ENCODE measurements around the gene IFNL1.
"Not testable (repeated sequence)": the region's sequence is repeated elsewhere in the genome, so short reads cannot be mapped to it uniquely, and the experiment has no call there.

Gene IFNL1

DNA sequence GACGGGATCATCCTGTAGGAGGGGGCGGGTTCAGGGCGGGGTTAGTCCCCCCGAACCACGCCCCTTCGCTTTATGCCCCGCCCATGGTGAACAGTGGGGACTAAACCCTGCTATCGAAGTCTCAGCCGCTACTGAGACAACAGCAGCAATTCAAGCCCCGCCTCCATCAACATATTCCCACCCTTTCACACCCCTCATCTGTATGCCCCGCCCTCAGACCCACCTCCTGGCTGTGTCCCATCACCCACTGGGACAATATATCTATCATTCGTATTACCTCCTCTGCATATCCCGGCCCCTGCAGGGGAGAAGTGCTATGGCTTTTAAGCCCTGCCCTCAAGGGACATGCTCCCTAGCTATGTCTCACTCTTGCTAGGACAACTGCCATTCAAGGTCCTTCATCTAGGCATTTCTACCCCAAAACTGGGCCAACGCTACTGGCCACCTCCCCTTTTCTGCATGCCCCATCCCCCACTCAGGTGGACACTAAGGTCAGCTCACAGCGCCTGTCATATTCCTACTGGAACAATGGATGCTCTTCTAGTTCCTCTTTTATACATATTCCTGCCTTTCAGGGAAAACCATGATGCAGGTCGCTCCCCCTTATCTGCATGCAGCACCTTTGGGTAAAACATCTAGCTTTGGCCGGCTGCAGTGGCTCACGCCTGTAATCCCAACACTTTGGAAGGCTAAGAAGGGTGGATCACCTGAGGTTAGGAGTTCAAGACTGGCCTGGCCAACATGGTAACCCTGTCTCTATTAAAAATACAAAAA, 12.5 kb downstream of the IFNL1 start:
- no peak for DNase-seq (ENCODE audit: low read depth)

DNA sequence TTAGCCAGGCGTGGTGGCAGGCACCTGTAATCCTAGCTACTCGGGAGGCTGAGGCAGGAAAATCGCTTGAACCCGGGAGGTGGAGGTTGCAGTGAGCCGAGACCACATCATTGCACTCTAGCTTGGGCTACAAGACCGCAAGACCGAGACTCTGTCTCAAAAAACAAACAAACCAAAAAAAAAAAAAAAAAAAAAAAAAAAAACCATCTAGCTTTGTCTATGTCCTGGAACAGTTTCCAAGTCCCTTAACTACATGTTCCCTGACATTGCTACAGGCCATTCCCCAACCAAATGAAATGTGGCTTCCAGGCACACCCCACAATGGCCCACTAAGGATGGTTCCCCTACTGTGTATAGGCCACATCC, 13.1 kb downstream of the IFNL1 start:
- not testable (repeated sequence) for DNase-seq (ENCODE audit: low read depth)

GRCh38 chr19:39310558-39311311, 14.5 kb downstream of the IFNL1 start:
- no peak for DNase-seq (ENCODE audit: low read depth)

GRCh38 chr19:39314016-39314728, 18.0 kb downstream of the IFNL1 start:
- DNase-seq (ENCODE audit: low read depth) = no peak

DNA sequence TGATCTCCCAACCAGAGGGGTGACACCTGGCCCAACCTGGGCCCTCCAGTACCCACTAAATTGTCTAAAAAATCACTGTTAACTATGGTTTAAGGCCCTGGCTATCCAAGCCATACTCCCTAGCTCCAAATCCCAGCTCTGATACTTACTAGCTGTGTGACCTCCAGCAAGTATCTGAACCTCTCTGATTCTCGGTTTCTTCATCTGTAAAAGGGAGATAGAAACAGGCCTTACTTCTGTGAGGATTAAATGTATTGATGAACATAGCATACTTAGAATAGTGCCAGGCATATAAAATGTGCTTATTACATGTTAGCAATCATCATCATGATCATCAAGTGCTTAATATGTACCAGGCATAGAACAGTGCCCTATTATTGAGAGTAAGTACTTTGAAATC, 19.7 kb downstream of the IFNL1 start:
- DNase-seq (ENCODE audit: low read depth) = no peak

- DNase-seq (ENCODE audit: low read depth) = no peak
These were observed 20.6 kb downstream of the IFNL1 start for GRCh38 chr19:39316627-39317321.

DNA sequence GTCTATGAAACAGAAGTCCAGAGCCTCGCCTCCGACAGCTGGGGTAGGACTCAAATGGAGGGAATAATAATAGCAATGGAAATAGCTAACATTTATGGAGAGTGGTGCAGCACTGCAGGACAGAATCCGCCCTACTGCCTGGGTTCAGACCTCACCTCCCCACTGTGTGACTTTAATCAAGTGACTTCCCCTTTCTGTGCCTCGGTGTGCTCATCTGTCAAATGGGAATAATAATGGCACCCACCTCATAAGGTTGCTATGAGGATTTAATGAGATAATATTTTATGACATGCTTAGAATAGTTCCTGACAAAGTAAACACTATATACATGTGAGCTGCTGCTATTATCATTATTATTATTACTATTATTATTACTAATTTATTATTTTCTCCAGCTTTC, 21.3 kb downstream of the IFNL1 start:
- no peak for DNase-seq (ENCODE audit: low read depth)

- no peak for DNase-seq (ENCODE audit: low read depth)
These were observed 21.9 kb downstream of the IFNL1 start for GRCh38 chr19:39318071-39318470.

DNA sequence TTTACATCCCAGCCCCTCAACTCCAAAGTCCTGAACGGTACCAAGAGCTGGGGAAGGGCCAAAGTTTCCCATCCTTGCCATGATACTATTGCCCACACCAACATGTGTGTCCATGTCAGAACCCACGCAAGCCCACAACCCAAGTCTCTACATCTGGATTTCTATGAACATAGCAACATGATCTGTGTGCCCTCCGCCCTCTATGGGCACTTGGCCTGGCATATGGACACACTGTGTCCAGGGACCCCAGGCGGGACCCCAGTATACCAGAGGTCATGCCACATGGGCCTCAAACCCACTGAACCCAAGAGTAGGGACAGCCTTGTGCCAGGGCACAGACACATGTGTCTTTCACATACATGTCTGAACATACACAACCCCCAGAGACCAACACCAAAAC, 22.5 kb downstream of the IFNL1 start:
- DNase-seq (ENCODE audit: low read depth) = no peak

GRCh38 chr19:39319098-39319891, 23.1 kb downstream of the IFNL1 start:
- no peak for DNase-seq (ENCODE audit: low read depth)

DNA sequence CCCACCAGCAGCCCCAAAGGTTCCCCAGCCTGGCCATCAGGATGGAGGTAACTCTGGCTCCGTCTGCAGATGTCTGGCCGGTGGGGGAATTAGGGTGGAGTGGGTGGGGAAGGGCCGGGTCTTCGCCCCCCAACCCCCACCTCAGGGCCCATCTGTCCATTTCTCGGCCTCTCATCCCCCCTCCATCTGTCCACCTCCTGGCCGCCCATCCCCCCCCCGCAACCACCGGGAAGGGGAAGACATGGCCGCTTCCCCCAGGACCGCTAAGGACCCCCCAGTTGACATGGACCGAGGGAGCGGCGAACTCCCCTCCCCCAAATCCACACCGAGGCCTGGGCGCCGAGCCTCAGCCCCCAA, 23.7 kb downstream of the IFNL1 start:
- no peak for DNase-seq (ENCODE audit: low read depth)

DNA sequence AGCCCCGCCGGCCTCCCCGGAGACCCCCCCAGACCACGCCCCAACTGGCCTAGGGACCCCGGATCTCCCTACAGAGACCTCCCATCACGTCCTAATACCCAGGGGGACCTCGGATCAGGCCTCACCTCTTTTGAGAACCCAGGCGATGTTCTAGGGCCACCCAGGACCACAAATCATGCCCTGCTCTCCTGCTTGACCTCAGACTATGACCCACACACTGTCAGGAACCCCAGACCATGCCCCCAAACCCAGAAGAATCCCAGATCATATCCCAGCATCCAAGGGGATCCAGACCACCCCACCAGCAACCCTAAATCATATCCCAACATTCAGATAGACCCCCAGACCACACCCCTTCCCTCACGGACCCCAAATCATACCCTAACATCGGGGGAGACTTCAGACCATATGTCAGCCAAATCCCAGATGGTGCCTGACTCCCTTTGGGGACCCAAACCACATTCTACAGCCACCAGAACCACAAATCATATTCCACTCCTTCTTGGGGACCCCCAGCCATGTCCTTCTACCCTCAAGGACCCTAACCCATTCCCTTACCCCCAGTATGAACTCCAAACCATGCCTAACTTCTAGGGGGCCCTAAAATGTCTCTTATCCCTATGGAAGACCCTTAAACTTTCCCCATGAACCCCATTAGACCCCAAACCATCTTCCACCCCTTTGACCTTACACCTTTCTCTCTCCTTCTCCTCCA, 25.1 kb downstream of the IFNL1 start:
- DNase-seq (ENCODE audit: low read depth) = no peak

DNA sequence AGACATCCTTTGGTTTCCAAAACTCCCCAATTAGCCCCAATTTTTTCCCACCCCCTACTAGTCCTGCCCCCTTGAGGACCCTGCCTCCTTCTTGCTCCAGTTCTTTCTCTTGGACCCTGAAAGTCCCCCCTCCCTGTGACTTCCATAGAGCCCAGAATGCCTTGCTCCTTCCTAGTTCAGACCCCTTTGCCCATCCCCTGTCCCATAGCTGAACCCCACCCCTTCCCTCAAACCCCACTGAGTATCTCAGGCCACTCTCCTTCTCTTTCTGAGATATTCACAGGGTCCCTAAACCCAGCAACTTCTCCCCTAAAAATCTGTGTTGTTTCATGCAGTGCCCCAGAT, 25.6 kb downstream of the IFNL1 start:
- no peak for DNase-seq (ENCODE audit: low read depth)

DNA sequence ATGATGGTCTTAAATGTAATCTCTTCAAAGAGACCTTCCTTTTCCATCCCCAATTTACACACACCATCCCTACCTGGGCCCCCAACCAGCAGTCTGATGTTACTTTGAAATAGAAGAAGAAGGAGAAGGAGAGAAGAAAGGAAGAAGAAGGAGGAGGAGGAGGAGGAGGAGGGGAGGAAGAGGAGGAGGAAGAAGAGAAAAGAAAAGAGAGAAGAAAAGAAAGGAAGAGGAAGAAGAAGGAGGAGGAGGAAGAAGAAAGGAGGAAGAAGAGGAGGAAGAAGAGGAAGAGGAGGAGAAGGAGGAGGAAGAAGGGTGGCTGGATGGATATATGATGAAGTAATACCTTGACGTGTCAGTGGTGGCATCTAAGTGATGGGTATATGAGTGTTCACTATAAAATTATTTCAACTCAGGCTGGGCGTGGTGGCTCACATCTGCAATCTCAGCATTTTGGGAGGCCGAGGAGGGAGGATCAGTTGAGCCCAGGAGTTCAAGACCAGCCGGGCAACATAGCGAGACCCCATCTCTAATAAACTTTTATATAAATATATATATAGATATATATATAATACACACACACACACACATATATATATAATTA, 28.1 kb downstream of the IFNL1 start:
- DNase-seq (ENCODE audit: low read depth) = no peak

DNA sequence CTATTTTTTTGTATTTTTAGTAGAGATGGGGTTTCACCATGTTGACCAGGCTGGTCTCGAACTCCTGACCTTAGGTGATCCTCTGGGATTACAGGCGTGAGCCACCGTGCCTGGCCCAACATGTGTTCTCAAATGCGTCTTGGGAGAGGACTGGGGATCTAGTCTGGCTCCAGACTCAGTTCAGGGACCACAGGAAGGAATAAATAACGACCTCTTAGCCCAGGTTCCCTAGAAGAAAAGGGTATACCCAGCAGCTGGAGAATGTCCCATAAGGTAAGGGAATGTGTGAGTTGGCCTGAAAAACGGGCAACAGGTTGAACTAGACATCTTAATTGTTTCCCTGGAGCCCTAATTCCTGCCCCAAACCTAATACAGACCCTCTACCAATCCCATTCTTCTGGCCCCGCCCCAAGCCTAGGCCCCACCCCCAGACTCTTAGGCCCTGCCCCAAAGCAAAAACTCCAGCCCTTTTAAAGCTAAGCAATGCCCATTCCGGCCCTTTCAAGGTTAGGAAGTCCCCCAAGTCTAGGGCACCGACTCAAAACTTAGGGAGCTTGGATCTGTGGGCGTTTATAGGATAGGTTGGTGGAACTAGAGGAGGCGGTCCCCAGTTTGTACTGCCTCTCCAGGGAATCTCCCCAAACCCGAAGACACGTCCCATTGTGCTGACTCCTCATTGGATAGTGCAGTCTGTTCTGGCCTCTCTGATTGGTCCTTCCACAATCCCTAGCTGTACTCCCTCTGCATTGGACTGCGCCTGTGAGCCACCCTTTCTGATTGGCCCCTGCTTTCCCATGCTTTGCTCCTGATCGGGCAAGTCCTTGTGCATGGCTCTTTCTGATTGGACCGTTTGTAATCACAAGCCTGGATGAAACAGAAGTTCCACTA, 29.8 kb downstream of the IFNL1 start:
- no peak for DNase-seq (ENCODE audit: low read depth)

- DNase-seq (ENCODE audit: low read depth) = no peak
These were observed 31.3 kb downstream of the IFNL1 start for GRCh38 chr19:39327363-39328045.

- peak; percentile 79 for DNase-seq (ENCODE audit: low read depth)
These were observed 32.0 kb downstream of the IFNL1 start for GRCh38 chr19:39328046-39328705.

GRCh38 chr19:39329948-39330347, 33.7 kb downstream of the IFNL1 start:
- no peak for DNase-seq (ENCODE audit: low read depth)

GRCh38 chr19:39332293-39332692, 36.1 kb downstream of the IFNL1 start:
- DNase-seq (ENCODE audit: low read depth) = no peak
